ENCODE measurements around the gene SPDYE1.

DNA sequence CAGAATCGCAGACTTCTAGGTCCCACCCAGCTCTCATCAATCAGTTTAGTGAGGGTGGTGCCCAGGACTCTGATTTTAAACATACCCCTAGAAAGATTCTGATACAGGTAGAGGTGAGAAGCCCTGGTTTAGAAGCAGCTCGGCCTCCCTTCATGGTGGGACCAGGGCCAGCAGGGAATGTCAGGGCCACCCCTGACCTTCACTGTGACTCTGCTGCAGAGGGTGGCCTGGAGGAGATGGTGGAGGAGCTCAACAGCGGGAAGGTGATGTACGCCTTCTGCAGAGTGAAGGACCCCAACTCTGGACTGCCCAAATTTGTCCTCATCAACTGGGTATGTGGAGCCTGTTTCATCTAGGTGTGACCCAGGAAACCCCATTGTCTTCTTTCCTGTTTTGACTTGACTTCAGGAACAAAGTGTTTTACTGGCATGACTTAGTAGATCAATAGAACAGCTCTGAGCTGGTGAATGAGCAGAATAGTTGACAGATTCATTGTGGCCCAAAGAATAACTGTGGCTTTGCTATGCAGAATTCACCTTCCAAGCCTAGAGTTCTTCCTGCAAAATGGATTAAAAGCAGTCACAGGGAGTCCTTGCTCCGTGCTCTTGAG is 54.0 kb downstream of the SPDYE1 start:
- TF ChIP-seq, protein P1, sequence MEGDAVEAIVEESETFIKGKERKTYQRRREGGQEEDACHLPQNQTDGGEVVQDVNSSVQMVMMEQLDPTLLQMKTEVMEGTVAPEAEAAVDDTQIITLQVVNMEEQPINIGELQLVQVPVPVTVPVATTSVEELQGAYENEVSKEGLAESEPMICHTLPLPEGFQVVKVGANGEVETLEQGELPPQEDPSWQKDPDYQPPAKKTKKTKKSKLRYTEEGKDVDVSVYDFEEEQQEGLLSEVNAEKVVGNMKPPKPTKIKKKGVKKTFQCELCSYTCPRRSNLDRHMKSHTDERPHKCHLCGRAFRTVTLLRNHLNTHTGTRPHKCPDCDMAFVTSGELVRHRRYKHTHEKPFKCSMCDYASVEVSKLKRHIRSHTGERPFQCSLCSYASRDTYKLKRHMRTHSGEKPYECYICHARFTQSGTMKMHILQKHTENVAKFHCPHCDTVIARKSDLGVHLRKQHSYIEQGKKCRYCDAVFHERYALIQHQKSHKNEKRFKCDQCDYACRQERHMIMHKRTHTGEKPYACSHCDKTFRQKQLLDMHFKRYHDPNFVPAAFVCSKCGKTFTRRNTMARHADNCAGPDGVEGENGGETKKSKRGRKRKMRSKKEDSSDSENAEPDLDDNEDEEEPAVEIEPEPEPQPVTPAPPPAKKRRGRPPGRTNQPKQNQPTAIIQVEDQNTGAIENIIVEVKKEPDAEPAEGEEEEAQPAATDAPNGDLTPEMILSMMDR (IDR thresholded peaks at IDR 0.05), result no peak
- no peak for TF ChIP-seq POLR2A (IDR thresholded peaks at IDR 0.05)

Measured in uterus (tissue), 2 donors.